GM18858 (cell line): ENCODE measurements around the gene SPAAR.

Source experiments
- ATAC-seq: cut with Tn5 transposase; IDR thresholded peaks from one replicate; pipeline ENCODE4 v1.9.1; 2021; ENCODE audit not compliant: unreplicated experiment

SPAAR gene

DNA sequence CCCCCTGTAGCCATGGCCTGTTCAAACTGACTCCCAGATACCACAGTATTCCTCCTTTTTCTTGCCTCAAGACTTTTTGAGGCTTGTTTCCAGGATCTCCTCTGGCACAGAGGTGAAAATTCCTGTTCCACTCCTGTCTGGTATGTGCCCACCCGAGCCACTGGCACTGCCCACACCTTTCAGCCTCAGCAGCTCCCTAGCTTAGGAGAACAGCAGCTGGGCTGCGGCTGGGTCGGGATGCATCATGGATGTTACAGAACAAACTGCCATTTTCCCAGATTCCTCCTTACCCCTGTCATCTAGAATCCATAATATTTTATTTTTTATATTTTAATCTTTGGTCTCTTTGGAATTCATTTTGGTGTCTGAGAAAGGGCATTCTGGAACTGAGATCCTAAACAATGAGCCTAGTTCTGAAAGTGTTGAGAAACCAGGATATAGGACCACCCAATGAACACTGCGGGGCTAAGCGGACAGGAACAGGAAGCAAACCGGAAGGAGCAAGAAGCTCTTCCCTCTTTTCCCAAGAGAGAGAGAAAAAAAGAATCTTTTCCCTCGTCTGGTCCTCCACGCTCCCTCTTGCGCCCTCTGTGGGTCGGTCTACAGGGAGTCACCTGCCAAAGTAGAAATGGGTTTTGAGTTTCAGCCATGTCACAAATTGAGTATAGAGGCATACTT is 36.2 kb downstream of the SPAAR start:
- ATAC-seq, result no peak

- ATAC-seq, result no peak
Observed at GRCh38 chr9:35948451-35948850, 39.2 kb downstream of the SPAAR start.

DNA sequence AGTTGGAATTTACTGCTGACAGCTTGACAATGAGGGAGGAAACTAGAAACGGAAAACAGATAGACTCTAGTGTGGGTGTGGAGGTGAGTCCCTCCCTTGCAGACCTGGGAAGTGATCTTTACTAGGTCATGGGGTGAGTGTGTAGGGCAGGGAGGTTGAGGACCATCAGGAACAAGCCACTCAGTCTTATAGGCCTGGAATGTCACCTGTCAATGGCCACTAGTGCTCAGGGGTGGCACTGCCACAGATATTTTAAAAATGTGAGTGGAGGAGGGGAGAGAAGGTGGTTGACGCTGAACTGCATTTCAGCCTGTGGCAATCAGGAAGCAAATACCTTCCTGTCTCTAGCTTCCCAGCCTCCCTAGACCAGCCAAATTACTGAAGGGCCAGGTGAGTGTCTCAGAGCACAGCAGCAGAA is 39.6 kb downstream of the SPAAR start:
- no peak for ATAC-seq

- ATAC-seq, result no peak
Observed at GRCh38 chr9:35951736-35952135, 42.4 kb downstream of the SPAAR start.

DNA sequence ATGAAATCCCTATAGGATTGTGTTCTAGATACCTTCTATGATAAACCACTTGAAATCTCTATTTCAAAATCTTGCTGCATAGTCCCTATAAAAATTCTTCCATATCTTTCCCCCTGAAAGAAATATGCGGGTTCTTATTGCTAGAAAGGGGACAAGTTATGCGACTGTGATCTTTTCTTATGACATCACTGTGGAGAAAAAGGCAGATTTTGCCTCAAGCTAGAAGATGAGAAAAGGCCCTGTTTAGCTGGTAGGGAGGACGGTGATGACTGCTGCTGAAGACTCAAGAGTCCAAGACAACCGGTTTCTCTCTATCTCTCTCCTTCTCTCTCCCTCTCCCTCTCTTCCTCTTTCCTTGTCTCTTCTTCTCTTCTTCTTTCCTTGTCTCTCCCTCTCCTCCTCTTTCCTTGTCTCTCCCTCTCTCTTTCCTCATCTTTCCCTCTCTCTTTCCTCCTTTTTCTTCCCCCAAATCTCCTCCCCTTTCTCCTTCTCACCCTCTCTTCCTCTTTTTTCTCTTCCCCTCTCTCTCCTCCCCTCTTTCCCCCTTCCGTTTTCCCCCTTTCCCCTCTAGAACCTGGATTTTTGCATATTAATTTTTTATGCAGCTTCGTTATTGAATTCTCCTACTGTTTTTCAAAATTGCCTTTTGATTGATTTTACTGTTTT is 43.4 kb downstream of the SPAAR start:
- ATAC-seq, result no peak

GRCh38 chr9:35954942-35955546 is 45.8 kb downstream of the SPAAR start:
- ATAC-seq, result no peak

- no peak for ATAC-seq
Observed at GRCh38 chr9:35956651-35957050, 47.4 kb downstream of the SPAAR start.

GRCh38 chr9:35958104-35958837 is 49.0 kb downstream of the SPAAR start, which contains the start of gene OR2S2:
Gene OR2S2 (minus strand): TSS chr9:35958154. CDS start chr9:35958098, 56 bp downstream.
- ATAC-seq, result no peak

- ATAC-seq, result no peak
Observed at GRCh38 chr9:35960039-35960655, 50.9 kb downstream of the SPAAR start.
